GM18873 (cell line): Measurements from ENCODE around the gene CDK14.
"Not testable (repeated sequence)": the region's sequence is repeated elsewhere in the genome, so short reads cannot be mapped to it uniquely, and the experiment has no call there.

Experiments
- ATAC-seq: cut with Tn5 transposase; IDR thresholded peaks from one replicate; pipeline ENCODE4 v1.9.1; 2021; ENCODE audit warnings: mild to moderate bottlenecking, moderate library complexity, moderate number of reproducible peaks; ENCODE audit not compliant: unreplicated experiment, low FRiP score

CDK14 gene

GRCh38 chr7:90713628-90714027 is 117.5 kb downstream of the CDK14 start:
- no peak for ATAC-seq

GRCh38 chr7:90715067-90715466 is 118.9 kb downstream of the CDK14 start:
- no peak for ATAC-seq

GRCh38 chr7:90717296-90718060 is 121.4 kb downstream of the CDK14 start:
- ATAC-seq: no peak

GRCh38 chr7:90719155-90719554 is 123.0 kb downstream of the CDK14 start:
- ATAC-seq: no peak

GRCh38 chr7:90720984-90721760 is 125.1 kb downstream of the CDK14 start:
- ATAC-seq: no peak

- no peak for ATAC-seq
Measured at GRCh38 chr7:90721869-90722431, 125.8 kb downstream of the CDK14 start.

- no peak for ATAC-seq
Measured at GRCh38 chr7:90723233-90723632, 127.1 kb downstream of the CDK14 start.

GRCh38 chr7:90723866-90724265 is 127.7 kb downstream of the CDK14 start:
- ATAC-seq: no peak

- no peak for ATAC-seq
Measured at GRCh38 chr7:90726120-90726519, 130.0 kb downstream of the CDK14 start.

- no peak for ATAC-seq
Measured at GRCh38 chr7:90726623-90727022, 130.5 kb downstream of the CDK14 start.

GRCh38 chr7:90727412-90727811 is 131.3 kb downstream of the CDK14 start:
- no peak for ATAC-seq

- ATAC-seq: peak; percentile 64
Measured at GRCh38 chr7:90728568-90728967, 132.4 kb downstream of the CDK14 start.

GRCh38 chr7:90735611-90736280 is 139.6 kb downstream of the CDK14 start:
- ATAC-seq: not testable (repeated sequence)

- ATAC-seq: no peak
Measured at GRCh38 chr7:90736316-90736715, 140.2 kb downstream of the CDK14 start.

GRCh38 chr7:90736968-90737939 is 141.1 kb downstream of the CDK14 start:
- peak; percentile 97 for ATAC-seq

GRCh38 chr7:90738249-90738648 is 142.1 kb downstream of the CDK14 start:
- no peak for ATAC-seq

- no peak for ATAC-seq
Measured at GRCh38 chr7:90739716-90740115, 143.6 kb downstream of the CDK14 start.

GRCh38 chr7:90740386-90740785 is 144.3 kb downstream of the CDK14 start:
- no peak for ATAC-seq

- ATAC-seq: no peak
Measured at GRCh38 chr7:90743626-90744025, 147.5 kb downstream of the CDK14 start.

GRCh38 chr7:90747516-90747915 is 151.4 kb downstream of the CDK14 start:
- no peak for ATAC-seq
